GM12878 (cell line): ENCODE data around the gene BCL10. TPM values are rescaled to one million over a fixed set of nuclear protein-coding genes. Genes with fewer than 3 reads are reported as not detected.

ENCODE experiments used
- ASH2L ChIP-seq: fragments of 300-600, 200-600 bp; sonication (generic); IDR thresholded peaks from 2 replicates; pipeline ENCODE4 v1.6.1; 2017; ENCODE audit warnings: low read depth, mild to moderate bottlenecking, borderline replicate concordance
- ATF7 ChIP-seq: fragments of 450-650 bp; IDR thresholded peaks from 2 replicates; pipeline ENCODE4 v1.6.1; 2016; ENCODE audit warnings: low read depth, mild to moderate bottlenecking
- CREM ChIP-seq: IDR thresholded peaks from 2 replicates; pipeline ENCODE4 v1.6.1; 2014; ENCODE audit warnings: antibody characterized with exemption, low read depth
- EED ChIP-seq: sonication (generic); IDR thresholded peaks from 2 replicates; pipeline ENCODE4 v1.6.1; 2016; ENCODE audit warnings: antibody characterized with exemption, low read depth
- ESRRA ChIP-seq: IDR thresholded peaks from 2 replicates; pipeline ENCODE4 v1.6.1; 2012; ENCODE audit warnings: mild to moderate bottlenecking, low read length, improper control_type of control experiment
- FOXM1 ChIP-seq: IDR thresholded peaks from 2 replicates; pipeline ENCODE4 v1.6.1; 2012; ENCODE audit warnings: low read depth, mild to moderate bottlenecking, inconsistent platforms, low read length, moderate library complexity
- IKZF1 ChIP-seq: fragments of 450-650 bp; conservative IDR thresholded peaks from 2 replicates; pipeline ENCODE4 v1.6.1; 2017; ENCODE audit warnings: antibody characterized with exemption, mild to moderate bottlenecking
- LARP7 ChIP-seq: fragments of 450-650 bp; IDR thresholded peaks from 2 replicates; pipeline ENCODE4 v1.6.1; 2017; ENCODE audit warnings: mild to moderate bottlenecking
- MEF2B ChIP-seq: fragments of 450-650 bp; IDR thresholded peaks from 2 replicates; pipeline ENCODE4 v1.6.1; 2018; ENCODE audit warnings: mild to moderate bottlenecking, moderate library complexity; ENCODE audit not compliant: partially characterized antibody, poor library complexity, severe bottlenecking
- MTA3 ChIP-seq: IDR thresholded peaks from 2 replicates; pipeline ENCODE4 v1.6.1; 2012; ENCODE audit warnings: low read length, inconsistent platforms, borderline replicate concordance
- NBN ChIP-seq: fragments of 450-650 bp; IDR thresholded peaks from 2 replicates; pipeline ENCODE4 v1.6.1; 2016
- NFYA ChIP-seq: IDR thresholded peaks from 2 replicates; pipeline ENCODE4 v1.6.1; 2011; ENCODE audit warnings: low read depth, mild to moderate bottlenecking, low read length, improper control_type of control experiment, borderline replicate concordance
- PAX5 ChIP-seq: IDR thresholded peaks from 2 replicates; pipeline ENCODE4 v1.6.1; 2011; ENCODE audit warnings: low read depth, low read length, borderline replicate concordance
- PAX8 ChIP-seq: fragments of 450-650 bp; IDR thresholded peaks from 2 replicates; pipeline ENCODE4 v1.6.1; 2017; ENCODE audit warnings: mild to moderate bottlenecking, moderate library complexity
- POU2F2 ChIP-seq: IDR thresholded peaks from 3 replicates; pipeline ENCODE4 v1.6.1; 2011; ENCODE audit warnings: low read depth, mild to moderate bottlenecking, low read length, borderline replicate concordance
- SMAD5 ChIP-seq: IDR thresholded peaks from 2 replicates; pipeline ENCODE4 v1.6.1; 2016; ENCODE audit warnings: antibody characterized with exemption, low read depth
- STAT1 ChIP-seq: fragments of 450-650 bp; conservative IDR thresholded peaks from 2 replicates; pipeline ENCODE4 v1.6.1; 2014; ENCODE audit warnings: antibody characterized with exemption, mild to moderate bottlenecking
- TCF12 ChIP-seq: IDR thresholded peaks from 2 replicates; pipeline ENCODE4 v1.6.1; 2011; ENCODE audit warnings: low read depth, mild to moderate bottlenecking, low read length
- USF2 ChIP-seq: IDR thresholded peaks from 2 replicates; pipeline ENCODE4 v1.6.1; 2011; ENCODE audit warnings: low read depth, low read length, improper control_type of control experiment, borderline replicate concordance
- ZNF592 ChIP-seq: fragments of 450-650 bp; IDR thresholded peaks from 2 replicates; pipeline ENCODE4 v1.6.1; 2017; ENCODE audit warnings: mild to moderate bottlenecking, moderate library complexity
- ZNF622 ChIP-seq: fragments of 450-650 bp; IDR thresholded peaks from 2 replicates; pipeline ENCODE4 v1.6.1; 2017; ENCODE audit warnings: mild to moderate bottlenecking, inconsistent platforms
- ZZZ3 ChIP-seq: IDR thresholded peaks from 2 replicates; pipeline ENCODE4 v1.6.1; 2011; ENCODE audit warnings: low read depth; ENCODE audit not compliant: control insufficient read depth, insufficient read length
- polyA plus RNA-seq, 11 experiments: library from polyadenylated mRNA; depleted of rRNA in 4 of 11; unstranded in 6 of 11; stranded (reverse) in 5 of 11; fragments of >200 nt; fragmentation: Nextera tagmentation in 4 of 11; fragmentation: Illumina TruSeq in 1 of 11; extraction: Ambion mirVana in 4 of 11; extraction: Trizol in 1 of 11; gene quantifications; 1 replicate in 1 of 11; 2 replicates in 10 of 11; pipeline versions ENCODE4 v1.2.1 to v1.2.3, GENCODE V29; 2011 to 2016; ENCODE audit warnings: inconsistent platforms in 2 of 11, missing spikeins in 2 of 11, low read depth in 1 of 11
- total RNA-seq, 4 experiments: library from RNA; depleted of rRNA in 3 of 4; stranded (reverse); fragments of >200 nt in 3 of 4; fragmentation: Illumina TruSeq in 1 of 4; extraction: Trizol in 1 of 4; gene quantifications; 2 replicates each; pipeline versions ENCODE4 v1.2.1 to v1.2.3, GENCODE V29; 2013 to 2021
- TF ChIP-seq, protein P1 (sequence below): fragments of 450-650 bp; IDR thresholded peaks from 2 replicates; pipeline ENCODE4 v1.6.1; 2018; ENCODE audit warnings: borderline replicate concordance, mild to moderate bottlenecking; ENCODE audit not compliant: partially characterized antibody
- TF ChIP-seq, protein P2 (sequence below): IDR thresholded peaks from 2 replicates; pipeline ENCODE4 v1.6.1; 2011; ENCODE audit warnings: borderline replicate concordance, low read depth, mild to moderate bottlenecking, moderate library complexity, low read length; ENCODE audit not compliant: insufficient read depth, poor library complexity, severe bottlenecking

Gene BCL10
- total and polyA plus RNA-seq, 10 of the 15 experiments (the other 5 are each of a cell fraction or from before 2014, with no cell fraction given) = 10.6 to 35.2 (median 19.5) TPM

GRCh38 chr1:85275701-85276214, 674 bp downstream of the BCL10 start (continued):
- no peak; the same call in none of the 2 replicates for TF ChIP-seq EED
- no peak for TF ChIP-seq LARP7
- TF ChIP-seq ESRRA = no peak
- no peak for TF ChIP-seq STAT1
- TF ChIP-seq MTA3 = 0 out of 2 replicates have a peak, but pooled peaks have one; percentile 34
- peak; percentile 87 for TF ChIP-seq POU2F2
- TF ChIP-seq CREM = no peak
- 0 out of 2 replicates have a peak, but pooled peaks have one; percentile 36 for TF ChIP-seq NBN
- no peak for TF ChIP-seq PAX8
- TF ChIP-seq TCF12 = no peak
- no peak for TF ChIP-seq USF2
- TF ChIP-seq SMAD5 = no peak
- no peak for TF ChIP-seq NFYA
- TF ChIP-seq ATF7 = no peak
- TF ChIP-seq IKZF1 = no peak
- TF ChIP-seq FOXM1 = no peak
- TF ChIP-seq, protein P1, sequence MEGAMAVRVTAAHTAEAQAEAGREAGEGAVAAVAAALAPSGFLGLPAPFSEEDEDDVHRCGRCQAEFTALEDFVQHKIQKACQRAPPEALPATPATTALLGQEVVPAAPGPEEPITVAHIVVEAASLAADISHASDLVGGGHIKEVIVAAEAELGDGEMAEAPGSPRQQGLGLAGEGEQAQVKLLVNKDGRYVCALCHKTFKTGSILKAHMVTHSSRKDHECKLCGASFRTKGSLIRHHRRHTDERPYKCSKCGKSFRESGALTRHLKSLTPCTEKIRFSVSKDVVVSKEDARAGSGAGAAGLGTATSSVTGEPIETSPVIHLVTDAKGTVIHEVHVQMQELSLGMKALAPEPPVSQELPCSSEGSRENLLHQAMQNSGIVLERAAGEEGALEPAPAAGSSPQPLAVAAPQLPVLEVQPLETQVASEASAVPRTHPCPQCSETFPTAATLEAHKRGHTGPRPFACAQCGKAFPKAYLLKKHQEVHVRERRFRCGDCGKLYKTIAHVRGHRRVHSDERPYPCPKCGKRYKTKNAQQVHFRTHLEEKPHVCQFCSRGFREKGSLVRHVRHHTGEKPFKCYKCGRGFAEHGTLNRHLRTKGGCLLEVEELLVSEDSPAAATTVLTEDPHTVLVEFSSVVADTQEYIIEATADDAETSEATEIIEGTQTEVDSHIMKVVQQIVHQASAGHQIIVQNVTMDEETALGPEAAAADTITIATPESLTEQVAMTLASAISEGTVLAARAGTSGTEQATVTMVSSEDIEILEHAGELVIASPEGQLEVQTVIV = no peak
- no peak for TF ChIP-seq ZNF622
- TF ChIP-seq ZZZ3 = no peak
- no peak for TF ChIP-seq ZNF592
- TF ChIP-seq MEF2B = no peak
- TF ChIP-seq ASH2L = no peak
- 0 out of 2 replicates have a peak, but pooled peaks have one; percentile 11 for TF ChIP-seq PAX5
- TF ChIP-seq, protein P2, sequence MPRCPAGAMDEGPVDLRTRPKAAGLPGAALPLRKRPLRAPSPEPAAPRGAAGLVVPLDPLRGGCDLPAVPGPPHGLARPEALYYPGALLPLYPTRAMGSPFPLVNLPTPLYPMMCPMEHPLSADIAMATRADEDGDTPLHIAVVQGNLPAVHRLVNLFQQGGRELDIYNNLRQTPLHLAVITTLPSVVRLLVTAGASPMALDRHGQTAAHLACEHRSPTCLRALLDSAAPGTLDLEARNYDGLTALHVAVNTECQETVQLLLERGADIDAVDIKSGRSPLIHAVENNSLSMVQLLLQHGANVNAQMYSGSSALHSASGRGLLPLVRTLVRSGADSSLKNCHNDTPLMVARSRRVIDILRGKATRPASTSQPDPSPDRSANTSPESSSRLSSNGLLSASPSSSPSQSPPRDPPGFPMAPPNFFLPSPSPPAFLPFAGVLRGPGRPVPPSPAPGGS = no peak
